IMR-90 (cell line): ENCODE measurements around the gene SLC25A25. TPM values are rescaled to one million over a fixed set of nuclear protein-coding genes. Genes with fewer than 3 reads are reported as not detected.

Experiments
- ATAC-seq: fragments of 200-7000 bp; cut with Tn5 transposase; 2 replicates; pipeline ENCODE4 v1.9.1; 2020; ENCODE audit warnings: low read depth, mild to moderate bottlenecking, moderate library complexity
- BruUV-seq: library from RNA; stranded (reverse); fragments of 400-500 nt; replicated peaks from 2 replicates; lab custom pipeline; 2021; lab: Mats Ljungman, UMichigan
- CTCF ChIA-PET: fragments of 300-600 bp; formaldehyde crosslinking; extraction: SDS; loops from one replicate; lab custom pipeline; 2021; ENCODE audit warnings: antibody characterized with exemption; lab: Yijun Ruan, JAX
- POLR2A ChIA-PET: fragments of 300-600 bp; sonication (Branson Sonifier 250); formaldehyde crosslinking; loops from one replicate; lab custom pipeline; 2022; ENCODE audit warnings: antibody characterized with exemption; ENCODE audit not compliant: unreplicated experiment; lab: Charles Lee
- DNase-seq: peaks from one replicate; pipeline ENCODE4 v3.0.0; 2013
- H2AFZ ChIP-seq: replicated peaks from 2 replicates; pipeline ENCODE3; 2013; ENCODE audit warnings: low read length, mild to moderate bottlenecking; ENCODE audit not compliant: poor library complexity
- H2AK5ac ChIP-seq: 2 replicates; pipeline ENCODE4 v1.6.1; 2013; ENCODE audit warnings: low read depth, low read length, inconsistent platforms
- H2AK9ac ChIP-seq: replicated peaks from 2 replicates; pipeline ENCODE3; 2013; ENCODE audit warnings: mild to moderate bottlenecking, low read depth, low read length, moderate library complexity; ENCODE audit not compliant: poor library complexity
- H2BK120ac ChIP-seq: 2 replicates; pipeline ENCODE4 v1.6.1; 2013; ENCODE audit warnings: low read depth, low read length, inconsistent platforms
- H2BK15ac ChIP-seq: 3 replicates; pipeline ENCODE4 v1.6.1; 2013; ENCODE audit warnings: low read depth, low read length, inconsistent platforms
- H2BK20ac ChIP-seq: 2 replicates; pipeline ENCODE4 v1.6.1; 2013; ENCODE audit warnings: low read depth, mild to moderate bottlenecking, inconsistent platforms, low read length, moderate library complexity
- H2BK5ac ChIP-seq: 2 replicates; pipeline ENCODE4 v1.6.1; 2013; ENCODE audit warnings: mild to moderate bottlenecking, low read depth, low read length, inconsistent platforms; ENCODE audit not compliant: poor library complexity, severe bottlenecking
- H3K14ac ChIP-seq: replicated peaks from 2 replicates; pipeline ENCODE4 v1.6.1; 2013; ENCODE audit warnings: low read depth, low read length, inconsistent platforms
- H3K18ac ChIP-seq: 2 replicates; pipeline ENCODE4 v1.6.1; 2013; ENCODE audit warnings: low read depth, low read length, control low read depth
- H3K23ac ChIP-seq: 2 replicates; pipeline ENCODE4 v1.6.1; 2013; ENCODE audit warnings: low read depth, low read length, inconsistent platforms
- H3K27ac ChIP-seq: 2 replicates; pipeline ENCODE4 v1.5.1; 2013; ENCODE audit warnings: mild to moderate bottlenecking, control low read depth, low read length; ENCODE audit not compliant: insufficient read depth
- H3K27me3 ChIP-seq: 2 replicates; pipeline ENCODE4 v1.6.1; 2013; ENCODE audit warnings: low read length; ENCODE audit not compliant: control insufficient read depth, insufficient read depth
- H3K36me3 ChIP-seq: 2 replicates; pipeline ENCODE4 v1.6.1; 2013; ENCODE audit warnings: low read length, mixed read lengths; ENCODE audit not compliant: control insufficient read depth, insufficient read depth
- H3K4ac ChIP-seq: 2 replicates; pipeline ENCODE4 v1.6.1; 2013; ENCODE audit warnings: low read depth, low read length, inconsistent platforms
- H3K4me1 ChIP-seq: 2 replicates; pipeline ENCODE4 v1.6.1; 2013; ENCODE audit warnings: low read length, mixed read lengths; ENCODE audit not compliant: control insufficient read depth, insufficient read depth
- H3K4me2 ChIP-seq: 2 replicates; pipeline ENCODE4 v1.6.1; 2013; ENCODE audit warnings: low read depth, mild to moderate bottlenecking, control low read depth, low read length, moderate library complexity
- H3K4me3 ChIP-seq: 2 replicates; pipeline ENCODE4 v1.5.1; 2013; ENCODE audit warnings: low read depth, mild to moderate bottlenecking, control low read depth, low read length, moderate library complexity; ENCODE audit not compliant: insufficient read depth
- H3K56ac ChIP-seq: 2 replicates; pipeline ENCODE4 v1.6.1; 2013; ENCODE audit warnings: low read length, inconsistent platforms; ENCODE audit not compliant: insufficient read depth; ENCODE audit errors: extremely low read depth
- H3K79me1 ChIP-seq, 2 experiments: 2 replicates each; pipeline ENCODE4 v1.6.1; 2013; ENCODE audit warnings: low read length in 2 of 2, inconsistent platforms in 1 of 2, low read depth in 1 of 2
- H3K9ac ChIP-seq: 2 replicates; pipeline ENCODE4 v1.6.1; 2013; ENCODE audit warnings: low read depth, low read length, control low read depth
- H3K9me1 ChIP-seq: 2 replicates; pipeline ENCODE4 v1.6.1; 2013; ENCODE audit warnings: low read length, inconsistent platforms; ENCODE audit not compliant: insufficient read depth
- H3K9me3 ChIP-seq: 2 replicates; pipeline ENCODE4 v1.6.1; 2013; ENCODE audit warnings: low read length; ENCODE audit not compliant: control insufficient read depth, insufficient read depth
- H4K20me1 ChIP-seq: 2 replicates; pipeline ENCODE4 v1.6.1; 2013; ENCODE audit warnings: low read length, inconsistent platforms; ENCODE audit not compliant: insufficient read depth
- H4K5ac ChIP-seq: 2 replicates; pipeline ENCODE4 v1.6.1; 2013; ENCODE audit warnings: mild to moderate bottlenecking, low read depth, low read length, control low read depth
- H4K8ac ChIP-seq, 2 experiments: 2 replicates each; pipeline ENCODE4 v1.6.1; 2013; ENCODE audit warnings: low read depth in 2 of 2, low read length in 2 of 2, control low read depth in 1 of 2, inconsistent platforms in 1 of 2
- H4K91ac ChIP-seq: 2 replicates; pipeline ENCODE4 v1.6.1; 2013; ENCODE audit warnings: low read depth, low read length, inconsistent platforms; ENCODE audit not compliant: insufficient read depth
- BHLHE40 ChIP-seq: fragments of 150-350 bp; IDR thresholded peaks from 2 replicates; pipeline ENCODE4 v1.6.1; 2016; ENCODE audit warnings: mild to moderate bottlenecking, low read depth, low read length
- FOS ChIP-seq: fragments of 150-350 bp; IDR thresholded peaks from 2 replicates; pipeline ENCODE4 v1.6.1; 2016; ENCODE audit warnings: low read depth, low read length
- MAZ ChIP-seq: IDR thresholded peaks from 2 replicates; pipeline ENCODE4 v1.6.1; 2012; ENCODE audit warnings: low read depth, mild to moderate bottlenecking, low read length, improper control_type of control experiment, moderate library complexity, borderline replicate concordance
- MXI1 ChIP-seq: IDR thresholded peaks from 2 replicates; pipeline ENCODE4 v1.6.1; 2012; ENCODE audit warnings: low read depth, mild to moderate bottlenecking, low read length, moderate library complexity, borderline replicate concordance
- POLR2A ChIP-seq: IDR thresholded peaks from 2 replicates; pipeline ENCODE4 v1.6.1; 2012; ENCODE audit warnings: mild to moderate bottlenecking, low read depth, low read length
- RCOR1 ChIP-seq: IDR thresholded peaks from 2 replicates; pipeline ENCODE4 v1.6.1; 2012; ENCODE audit warnings: mild to moderate bottlenecking, low read length, improper control_type of control experiment; ENCODE audit not compliant: insufficient replicate concordance
- WGBS, 2 experiments: methylation state at CpG; one replicate each; pipeline versions ENCODE4 v1.1.5 to v1.1.7; 2013; ENCODE audit warnings: missing lambda C conversion rate in 2 of 2; ENCODE audit not compliant: insufficient read length in 1 of 2; ENCODE audit errors: extremely low coverage in 2 of 2; 5-methylcytosine and 5-hydroxymethylcytosine counted together
- dilution Hi-C: fragments of 300-500 bp; cut with HindIII; formaldehyde crosslinking; loops from one replicate; pipeline ENCODE4 v1.14.3; 2018; ENCODE audit warnings: low sequenced_read_pairs; ENCODE audit not compliant: unreplicated experiment
- in situ Hi-C: fragments of 300-500 bp; cut with MboI; formaldehyde crosslinking; loops from 3 replicates; pipeline ENCODE4 v1.14.3; 2019; ENCODE audit warnings: low sequenced_read_pairs, inconsistent platforms, mixed read lengths
- intact Hi-C: fragments of 100-400 bp; cut with micrococcal nuclease; formaldehyde crosslinking; loops from 2 replicates; pipeline ENCODE4 v1.10.0; 2022
- polyA plus RNA-seq, 3 experiments: library from polyadenylated mRNA; depleted of rRNA; stranded (reverse); fragments of >200 nt; gene quantifications; 2 replicates each; pipeline ENCODE4 v1.2.3, GENCODE V29; 2012; ENCODE audit warnings: low replicate concordance in 1 of 3
- total RNA-seq: library from RNA; depleted of rRNA; stranded (reverse); fragments of >200 nt; gene quantifications from 2 replicates; pipeline ENCODE4 v1.2.3, GENCODE V29; 2012
- TF ChIP-seq, protein P1 (sequence below): fragments of 150-350 bp; IDR thresholded peaks from 2 replicates; pipeline ENCODE4 v1.6.1; 2016; ENCODE audit warnings: low read depth, mild to moderate bottlenecking, low read length, moderate library complexity, borderline replicate concordance

The SLC25A25 gene
- total and polyA plus RNA-seq, 2 of the 4 experiments (the other 2 are of a cell fraction): 14.0 to 17.9 TPM

DNA sequence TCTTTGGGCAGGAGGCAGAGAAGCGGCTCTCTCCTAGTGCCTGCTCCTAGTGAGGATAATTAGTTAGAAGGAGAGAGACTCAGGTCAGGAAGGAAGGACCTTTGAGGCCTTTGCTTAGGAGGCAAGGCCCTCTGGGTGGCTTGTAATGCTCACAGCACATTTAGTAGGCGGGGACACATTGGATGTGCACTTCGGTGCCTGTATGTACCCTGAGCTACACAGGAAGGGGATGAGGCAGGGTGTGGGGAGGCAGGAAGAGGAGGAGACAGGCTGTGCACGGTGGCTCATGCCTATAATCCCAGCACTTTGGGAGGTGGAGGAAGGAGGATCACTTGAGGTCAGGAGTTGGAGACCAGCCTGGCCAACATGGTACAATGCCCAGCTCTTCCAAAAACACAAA is 74.0 kb downstream of the SLC25A25 start:
- H2AK9ac ChIP-seq: no peak overlapping the region
- peaks cover 3% of the 10 kb centered on the region for H3K4me1 ChIP-seq
- H3K9me3 ChIP-seq: no peaks in the 10 kb centered on the region
- peaks cover 6% of the 10 kb centered on the region for H3K9me1 ChIP-seq
- no peak overlapping the region for H2BK120ac ChIP-seq
- H3K79me1 ChIP-seq: no peaks in the 10 kb centered on the region
- DNase-seq (no peak), ATAC-seq (no peak)
- no peak overlapping the region for H3K4me3 ChIP-seq
- POLR2A ChIA-PET: interaction anchor here (0.7 kb wide), 1 partner anchor 18 kb away, joined by 3 read pairs; the partner anchor contains the start of gene BBLN
- H3K27ac ChIP-seq: no peak overlapping the region
- no peak overlapping the region for H4K5ac ChIP-seq
- no peak overlapping the region for H3K18ac ChIP-seq
- H4K20me1 ChIP-seq: no peaks in the 10 kb centered on the region
- TF ChIP-seq, protein P1, sequence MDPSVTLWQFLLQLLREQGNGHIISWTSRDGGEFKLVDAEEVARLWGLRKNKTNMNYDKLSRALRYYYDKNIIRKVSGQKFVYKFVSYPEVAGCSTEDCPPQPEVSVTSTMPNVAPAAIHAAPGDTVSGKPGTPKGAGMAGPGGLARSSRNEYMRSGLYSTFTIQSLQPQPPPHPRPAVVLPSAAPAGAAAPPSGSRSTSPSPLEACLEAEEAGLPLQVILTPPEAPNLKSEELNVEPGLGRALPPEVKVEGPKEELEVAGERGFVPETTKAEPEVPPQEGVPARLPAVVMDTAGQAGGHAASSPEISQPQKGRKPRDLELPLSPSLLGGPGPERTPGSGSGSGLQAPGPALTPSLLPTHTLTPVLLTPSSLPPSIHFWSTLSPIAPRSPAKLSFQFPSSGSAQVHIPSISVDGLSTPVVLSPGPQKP: no peak
- no peak for TF ChIP-seq FOS
- no peak for TF ChIP-seq BHLHE40
- TF ChIP-seq RCOR1: no peak
- TF ChIP-seq POLR2A: no peak
- TF ChIP-seq MXI1: no peak
- no peak for TF ChIP-seq MAZ
- BruUV-seq: no TSS peak
- no peak overlapping the region for H3K9ac ChIP-seq
- H2BK15ac ChIP-seq: no peak overlapping the region
- H3K23ac ChIP-seq: no peak overlapping the region
- no peak overlapping the region for H2AFZ ChIP-seq
- no peak overlapping the region for H2BK5ac ChIP-seq
- CTCF ChIA-PET: no interaction called here
- in situ Hi-C loops (no loop called here), intact Hi-C loops (no loop called here), dilution Hi-C loops (no loop called here)
- no peaks in the 10 kb centered on the region for H3K36me3 ChIP-seq
- no peak overlapping the region for H4K91ac ChIP-seq
- WGBS, 2 experiments: 75% methylated on average over 2 of the region's 4 CpGs; no CpG with 5 or more reads in 1 of the 2 experiments
- no peak overlapping the region for H2AK5ac ChIP-seq
- no peak overlapping the region for H4K8ac ChIP-seq
- H3K56ac ChIP-seq: no peak overlapping the region
- no peak overlapping the region for H3K4ac ChIP-seq
- H3K4me2 ChIP-seq: no peak overlapping the region
- no peak overlapping the region for H2BK20ac ChIP-seq
- peaks cover 2% of the 10 kb centered on the region; the same call in 1 of the 2 replicates for H3K27me3 ChIP-seq
- no peak overlapping the region for H3K14ac ChIP-seq
